GM21737 (cell line): ENCODE results near the gene WT1.
A peak's percentile ranks its signal among the peaks of the same experiment; 100 is the strongest.

Source experiments
- ATAC-seq: cut with Tn5 transposase; IDR thresholded peaks from one replicate; pipeline ENCODE4 v1.9.1; 2021; ENCODE audit warnings: mild to moderate bottlenecking, moderate library complexity; ENCODE audit not compliant: unreplicated experiment

WT1 gene

GRCh38 chr11:32425761-32426160, 9.6 kb downstream of the WT1 start:
- no peak for ATAC-seq

- ATAC-seq, result no peak
These were observed 12.8 kb downstream of the WT1 start for GRCh38 chr11:32422545-32422944.

- ATAC-seq, result no peak
These were observed 13.3 kb downstream of the WT1 start for GRCh38 chr11:32421992-32422391.

GRCh38 chr11:32420937-32421901, 14.1 kb downstream of the WT1 start:
- ATAC-seq, result peak; percentile 89

GRCh38 chr11:32420139-32420538, 15.2 kb downstream of the WT1 start:
- ATAC-seq, result no peak

GRCh38 chr11:32418836-32419235, 16.5 kb downstream of the WT1 start:
- ATAC-seq, result no peak

GRCh38 chr11:32417806-32418205, 17.5 kb downstream of the WT1 start:
- ATAC-seq, result no peak

- no peak for ATAC-seq
These were observed 19.0 kb downstream of the WT1 start for GRCh38 chr11:32416301-32416700.

- no peak for ATAC-seq
These were observed 20.4 kb downstream of the WT1 start for GRCh38 chr11:32414925-32415324.

- no peak for ATAC-seq
These were observed 23.3 kb downstream of the WT1 start for GRCh38 chr11:32411942-32412615.

- ATAC-seq, result no peak
These were observed 29.7 kb downstream of the WT1 start for GRCh38 chr11:32405592-32405991.

- no peak for ATAC-seq
These were observed 32.5 kb downstream of the WT1 start for GRCh38 chr11:32402836-32403235.

- ATAC-seq, result no peak
These were observed 34.5 kb downstream of the WT1 start for GRCh38 chr11:32400670-32401369.

- no peak for ATAC-seq
These were observed 35.1 kb downstream of the WT1 start for GRCh38 chr11:32400196-32400595.

GRCh38 chr11:32396991-32397390, 38.3 kb downstream of the WT1 start:
- no peak for ATAC-seq

GRCh38 chr11:32396331-32396730, 39.0 kb downstream of the WT1 start:
- no peak for ATAC-seq

GRCh38 chr11:32395127-32395526, 40.2 kb downstream of the WT1 start:
- no peak for ATAC-seq

- no peak for ATAC-seq
These were observed 42.5 kb downstream of the WT1 start for GRCh38 chr11:32392840-32393239.

- no peak for ATAC-seq
These were observed 43.3 kb downstream of the WT1 start for GRCh38 chr11:32391956-32392553.

GRCh38 chr11:32391479-32391878, 43.9 kb downstream of the WT1 start:
- no peak for ATAC-seq

GRCh38 chr11:32390712-32391111, 44.6 kb downstream of the WT1 start:
- no peak for ATAC-seq
